Measurements from ENCODE around the gene ANKRD33B.
"Not testable (repeated sequence)": the region's sequence is repeated elsewhere in the genome, so short reads cannot be mapped to it uniquely, and the experiment has no call there.

ANKRD33B gene

DNA sequence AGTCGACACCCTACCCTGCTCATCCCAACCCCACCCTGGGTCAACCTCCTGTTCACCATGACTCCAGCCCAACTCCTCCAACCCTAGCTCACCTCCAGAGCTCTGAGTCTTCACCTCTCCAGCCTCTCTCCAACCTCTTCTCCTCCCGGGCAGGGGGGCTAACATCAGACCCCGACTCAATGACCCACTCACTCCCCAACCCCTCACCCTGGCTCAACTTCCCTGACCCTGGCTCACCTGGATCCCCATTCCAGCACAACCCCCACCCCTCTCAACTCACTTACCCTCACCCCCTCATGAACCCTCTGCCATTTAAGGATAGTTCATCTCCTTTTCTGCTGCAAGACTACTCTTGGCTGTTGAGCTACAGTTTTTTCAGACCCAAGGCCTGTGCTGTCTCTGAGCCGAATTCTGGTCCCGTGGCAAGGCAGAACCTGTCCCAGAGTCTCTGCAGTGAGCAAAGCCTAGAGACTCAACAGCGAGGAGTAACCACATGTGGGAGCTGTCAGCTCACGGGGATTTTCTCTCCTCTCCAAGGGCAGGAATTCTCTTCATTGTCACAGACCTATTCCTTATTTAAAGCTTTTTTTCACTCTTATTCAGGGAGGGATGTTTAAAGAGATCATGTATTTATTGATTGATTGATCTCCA lies 29.8 kb downstream of the ANKRD33B start:
- DNase-seq (ENCODE audit: low read depth, low spot score) = no peak

DNA sequence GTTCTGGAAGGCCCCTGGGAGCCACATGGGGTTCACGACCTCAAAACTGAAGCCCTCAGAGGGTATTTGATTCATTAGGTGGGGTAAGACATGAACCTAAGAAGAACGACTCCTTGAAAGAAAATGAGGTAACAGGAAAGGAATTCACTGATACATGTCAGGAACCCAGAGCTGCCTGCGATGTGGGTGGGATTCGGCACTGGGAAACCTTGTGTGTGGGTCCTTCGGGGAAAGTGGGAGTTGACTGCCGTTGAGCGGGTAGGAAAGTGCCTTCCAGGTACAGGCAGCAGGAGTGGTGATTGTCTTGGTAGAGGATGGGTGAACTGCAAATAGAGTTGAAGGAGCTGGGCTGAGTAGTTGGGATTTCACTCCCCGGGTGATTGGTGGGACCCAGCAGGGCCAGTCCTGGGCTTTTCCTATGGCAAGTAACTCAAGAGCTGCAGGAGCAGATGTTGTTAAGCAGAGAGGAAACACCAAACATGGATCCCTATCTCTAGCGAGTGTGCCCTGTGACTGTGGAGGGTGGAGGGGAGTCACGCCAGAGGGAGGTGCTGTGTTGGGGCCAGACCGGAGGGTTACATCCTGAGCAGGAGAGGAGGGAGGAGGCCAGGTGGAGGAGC lies 30.8 kb downstream of the ANKRD33B start:
- peak; percentile 40 for DNase-seq (ENCODE audit: low read depth, low spot score)

DNA sequence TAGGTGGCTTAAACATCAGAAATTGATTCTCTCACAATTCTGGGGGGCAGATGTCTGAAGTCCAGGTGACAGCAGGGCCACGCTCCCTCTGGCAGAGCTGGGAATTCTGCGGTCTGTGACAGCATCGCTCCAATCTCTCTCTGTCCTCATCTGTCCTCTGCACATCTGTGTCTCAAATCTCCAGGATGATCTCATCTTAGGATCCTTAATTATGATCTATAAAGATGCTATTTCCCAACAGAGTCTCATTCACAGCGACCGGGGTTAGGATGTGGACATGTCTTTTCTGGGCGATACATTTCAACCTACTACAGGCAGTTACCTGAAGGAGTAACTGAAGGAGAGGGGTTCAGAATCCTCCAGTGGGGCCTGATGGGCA lies 31.4 kb downstream of the ANKRD33B start:
- no peak for DNase-seq (ENCODE audit: low read depth, low spot score)

DNA sequence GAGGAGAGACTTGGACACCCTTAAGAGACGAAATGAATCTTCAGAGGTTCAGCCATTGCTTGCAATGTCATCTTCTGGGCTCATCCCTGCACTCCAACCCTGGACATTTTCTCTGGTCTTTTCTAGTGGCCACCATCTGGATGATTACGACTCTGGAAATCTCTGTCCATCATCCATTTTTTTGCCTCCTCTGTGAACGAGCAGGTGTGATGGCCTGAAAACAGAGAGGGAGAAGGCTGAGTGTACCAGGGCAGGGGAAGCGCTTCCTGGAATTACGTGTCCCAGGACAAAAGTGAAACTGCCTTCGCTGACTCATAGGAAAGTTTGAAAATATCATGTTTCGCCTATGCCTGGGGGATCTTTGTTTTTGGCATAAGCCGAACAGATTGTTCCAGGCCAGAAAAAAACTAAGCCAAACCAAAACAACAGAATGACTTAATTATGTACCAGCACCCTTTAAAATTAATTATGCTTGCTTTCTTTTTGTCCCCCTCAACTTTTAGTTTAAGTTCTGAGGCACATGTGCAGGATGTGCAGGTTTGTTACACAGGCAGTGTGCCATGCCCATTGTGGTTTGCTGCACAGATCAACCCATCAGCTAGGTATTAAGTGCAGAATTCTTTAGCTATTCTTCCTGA lies 31.9 kb downstream of the ANKRD33B start:
- no peak for DNase-seq (ENCODE audit: low read depth, low spot score)

GRCh38 chr5:10596310-10596703 lies 32.4 kb downstream of the ANKRD33B start:
- no peak for DNase-seq (ENCODE audit: low read depth, low spot score)

DNA sequence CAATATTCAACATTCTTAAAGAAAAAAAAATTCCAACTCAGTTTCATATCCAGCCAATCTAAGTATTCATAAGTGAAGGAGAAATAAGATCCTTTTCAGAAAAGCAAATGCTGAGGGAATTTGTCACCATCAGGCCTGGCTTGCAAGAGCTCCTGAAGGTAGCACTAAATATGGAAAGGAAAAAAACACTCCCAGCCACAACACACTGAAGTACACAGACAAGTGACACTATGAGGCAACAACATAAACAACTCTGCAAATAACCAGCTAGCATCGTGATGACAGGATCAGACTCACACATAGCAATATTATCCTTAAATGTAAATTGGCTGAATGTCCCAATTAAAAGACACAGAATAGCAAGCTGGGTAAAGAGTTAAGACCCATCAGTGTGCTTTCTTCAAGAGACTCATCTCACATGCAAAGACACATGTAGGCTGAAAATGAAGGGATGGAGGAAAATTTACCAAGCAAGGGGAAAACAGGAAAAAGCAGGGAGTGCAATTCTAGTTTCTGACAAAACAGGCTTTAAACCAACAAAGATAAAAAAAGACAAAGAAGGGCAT lies 33.1 kb downstream of the ANKRD33B start:
- DNase-seq (ENCODE audit: low read depth, low spot score) = no peak

DNA sequence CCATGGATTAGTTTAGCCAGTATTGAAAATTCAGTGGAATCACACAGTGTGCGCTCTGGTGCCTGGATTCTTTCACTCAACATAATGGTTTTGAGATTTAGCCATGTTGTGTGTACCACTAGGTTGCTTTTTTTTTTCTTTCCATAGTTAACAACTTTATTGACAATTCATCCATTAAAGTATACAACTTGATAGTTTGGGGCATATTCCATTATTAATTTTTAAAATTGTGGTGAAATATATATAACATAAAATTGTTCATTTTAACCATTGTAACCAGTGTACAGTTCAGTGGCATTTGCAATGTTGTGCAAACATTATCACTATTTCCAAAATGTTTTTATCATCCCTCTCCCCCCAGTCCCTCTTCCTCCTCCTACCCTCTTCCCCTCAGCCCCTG lies 35.2 kb downstream of the ANKRD33B start:
- no peak for DNase-seq (ENCODE audit: low read depth, low spot score)

GRCh38 chr5:10599862-10600284 lies 36.0 kb downstream of the ANKRD33B start:
- DNase-seq (ENCODE audit: low read depth, low spot score) = no peak

DNA sequence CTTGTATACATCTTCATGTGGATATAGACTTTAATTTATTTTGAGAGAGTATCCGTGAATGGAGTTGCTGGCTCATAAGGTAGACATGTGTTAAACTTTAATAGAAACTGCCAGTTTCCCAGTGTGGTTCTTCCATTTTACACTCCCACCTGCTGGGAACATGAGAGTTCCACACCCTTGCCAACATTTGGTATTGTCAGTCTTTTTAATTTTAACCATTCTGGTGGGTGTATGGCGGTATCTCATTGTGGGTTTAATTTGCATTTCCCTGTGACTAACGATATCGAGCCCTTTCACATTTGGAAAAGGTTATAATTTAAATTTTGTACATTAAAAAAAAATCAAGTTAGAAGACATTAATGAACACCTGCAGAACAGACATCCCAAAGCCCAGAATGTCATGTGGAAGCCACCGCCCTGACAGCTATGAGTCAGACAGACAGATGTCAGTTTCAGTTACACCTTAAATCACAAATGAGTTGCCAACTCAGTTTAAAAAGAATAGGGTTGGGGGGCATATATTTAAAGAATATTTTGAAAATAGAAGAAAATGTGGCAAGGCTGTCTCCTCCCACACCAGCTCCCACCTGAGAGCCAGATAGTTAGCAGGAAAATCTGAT lies 36.9 kb downstream of the ANKRD33B start:
- DNase-seq (ENCODE audit: low read depth, low spot score) = no peak

DNA sequence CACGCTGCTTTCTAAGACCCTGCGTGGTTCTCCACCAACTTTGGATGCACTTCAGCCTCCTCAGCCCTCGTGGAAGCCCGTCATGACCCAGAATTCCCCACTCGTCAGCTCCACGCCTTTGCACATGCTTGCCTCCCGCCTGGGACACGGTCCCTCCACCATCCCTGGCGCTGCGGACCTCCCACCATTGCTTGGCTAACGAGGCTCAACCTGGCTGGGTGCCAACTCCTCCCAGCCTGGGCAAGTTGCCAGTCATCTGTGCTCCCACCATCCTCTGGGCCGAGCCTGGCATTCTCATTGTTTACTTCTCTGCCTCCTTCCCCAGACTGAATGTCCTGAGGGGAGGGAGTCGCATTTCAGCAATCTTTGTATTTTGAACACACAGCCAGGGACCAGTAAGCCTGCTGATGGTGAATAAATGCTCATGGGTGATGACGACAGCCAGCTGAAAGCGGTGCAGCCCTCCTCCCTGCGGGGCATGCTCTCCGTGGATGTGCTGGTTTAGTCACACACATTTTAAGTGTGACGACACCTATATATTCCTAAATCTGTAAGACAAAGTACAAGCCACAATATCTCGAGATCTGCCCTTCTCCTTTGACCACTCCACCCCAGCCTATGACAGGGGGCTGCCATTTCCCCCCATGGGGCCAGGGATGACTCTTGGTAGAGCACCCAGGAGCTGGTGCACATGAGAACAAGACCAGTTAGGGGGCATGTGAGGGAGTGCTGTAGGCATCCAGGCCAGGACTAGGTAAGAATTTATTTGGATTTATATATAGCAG lies 37.6 kb downstream of the ANKRD33B start:
- peak; percentile 40 for DNase-seq (ENCODE audit: low read depth, low spot score)

DNA sequence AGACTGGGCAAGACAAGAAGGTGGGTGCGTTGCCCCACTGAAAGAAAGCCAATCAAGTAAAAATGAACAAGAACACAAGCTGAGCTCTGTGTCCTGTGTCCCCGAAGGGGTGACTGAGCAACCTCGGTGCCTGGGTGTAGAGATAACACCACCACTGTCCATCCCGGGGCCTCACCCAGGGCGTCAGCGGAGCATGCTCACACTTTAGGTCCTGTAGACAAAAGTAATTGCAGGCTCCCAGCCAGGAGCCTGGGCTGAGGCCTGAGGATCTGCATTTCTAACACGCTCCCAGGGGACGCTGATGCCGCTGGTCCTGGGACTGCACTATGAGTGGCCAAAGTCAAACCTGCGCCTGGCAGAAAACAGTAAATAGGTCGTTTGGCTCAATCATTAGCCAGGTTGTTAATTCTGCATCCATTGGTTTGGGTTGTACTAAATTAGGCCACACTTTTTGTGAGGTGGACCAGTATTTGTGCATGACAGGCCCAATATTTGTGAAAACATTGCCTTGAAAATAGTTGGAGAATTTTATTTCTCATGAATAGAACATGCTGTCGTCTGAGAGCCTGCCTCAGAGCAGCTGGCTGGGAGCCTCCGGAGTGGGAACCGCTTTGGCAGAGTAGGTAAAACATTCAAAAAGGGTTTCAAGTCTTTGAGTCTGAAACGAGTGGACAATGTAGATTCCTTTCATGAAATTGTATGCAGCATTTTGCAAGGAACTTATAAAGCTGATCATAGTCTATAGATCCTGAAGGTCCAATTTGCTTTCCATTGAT lies 38.3 kb downstream of the ANKRD33B start:
- no peak for DNase-seq (ENCODE audit: low read depth, low spot score)

DNA sequence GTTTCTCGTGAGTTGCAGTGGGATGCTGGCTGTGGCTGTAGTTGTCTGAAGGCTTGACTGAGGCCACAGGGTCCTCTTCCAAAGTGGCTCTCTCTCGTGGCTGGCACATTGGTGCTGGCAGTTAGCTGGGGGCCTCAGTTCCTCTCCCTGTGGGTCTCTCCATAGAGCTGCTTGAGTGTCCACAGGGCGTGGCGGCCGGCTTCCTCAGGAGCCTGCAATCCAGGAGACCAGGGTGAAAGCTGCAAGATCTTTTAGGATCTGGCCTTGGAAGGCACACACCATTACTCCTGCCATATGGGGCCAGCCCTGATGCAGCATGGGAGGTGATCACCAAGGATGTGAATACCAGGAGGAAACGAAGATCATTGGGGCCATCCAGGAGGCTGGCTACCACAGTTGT lies 41.1 kb downstream of the ANKRD33B start:
- DNase-seq (ENCODE audit: low read depth, low spot score) = no peak

DNA sequence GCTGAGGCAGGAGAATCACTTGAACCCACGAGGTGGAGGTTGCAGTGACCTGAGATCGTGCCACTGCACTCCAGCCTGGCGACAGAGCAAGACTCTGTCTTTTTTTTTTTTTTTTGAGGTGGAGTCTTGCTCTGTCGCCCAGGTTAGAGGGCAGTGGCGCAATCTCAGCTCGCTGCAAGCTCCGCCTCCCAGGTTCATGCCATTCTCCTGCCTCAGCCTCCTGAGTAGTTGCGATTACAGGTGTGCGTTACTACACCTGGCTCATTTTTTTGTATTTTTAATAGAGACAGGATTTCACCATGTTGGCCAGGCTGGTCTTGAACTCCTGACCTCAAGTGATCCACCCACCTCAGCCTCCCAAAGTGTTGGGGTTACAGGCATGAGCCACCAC lies 42.8 kb downstream of the ANKRD33B start:
- DNase-seq (ENCODE audit: low read depth, low spot score) = not testable (repeated sequence)

- DNase-seq (ENCODE audit: low read depth, low spot score) = peak; percentile 51
Observed at GRCh38 chr5:10607023-10607665, 43.3 kb downstream of the ANKRD33B start.

DNA sequence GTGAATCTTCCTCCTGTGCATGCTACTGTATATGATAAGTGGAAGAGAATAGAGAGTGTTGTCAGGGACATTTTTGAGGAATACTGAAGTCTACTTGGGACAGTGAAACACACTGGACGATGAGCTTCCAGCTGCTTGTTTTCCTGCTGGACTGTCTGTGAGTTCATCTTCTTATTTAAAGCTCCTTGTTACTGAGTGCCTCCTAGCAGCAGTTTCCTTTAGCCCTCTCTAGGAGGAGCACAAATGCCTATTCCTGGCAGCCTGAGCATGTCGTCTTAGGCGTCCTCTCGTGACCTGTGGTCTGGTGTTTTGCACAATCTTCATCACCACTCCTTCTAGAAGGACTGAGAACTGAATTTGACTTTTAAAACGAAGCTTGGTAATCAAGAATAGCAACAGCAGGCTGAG lies 43.8 kb downstream of the ANKRD33B start:
- DNase-seq (ENCODE audit: low read depth, low spot score) = no peak

DNA sequence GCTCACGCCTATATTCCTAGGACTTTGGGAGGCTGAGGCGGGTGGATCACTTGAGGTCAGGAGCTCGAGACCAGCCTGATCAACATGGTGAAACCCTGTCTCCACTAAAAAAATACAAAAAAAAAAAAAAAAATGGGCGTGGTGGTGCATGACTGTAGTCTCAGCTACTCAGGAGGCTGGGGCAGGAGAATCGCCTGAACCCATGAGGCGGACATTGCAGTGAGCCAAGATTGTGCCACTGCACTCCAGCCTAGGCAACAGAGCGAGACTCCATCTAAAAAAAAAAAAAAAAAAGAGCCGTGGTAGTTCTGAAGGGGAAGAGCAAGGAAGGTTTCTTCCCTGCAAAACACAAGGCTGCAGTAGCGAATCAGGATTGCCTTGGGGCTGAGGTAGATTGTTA lies 44.2 kb downstream of the ANKRD33B start:
- DNase-seq (ENCODE audit: low read depth, low spot score) = not testable (repeated sequence)

DNA sequence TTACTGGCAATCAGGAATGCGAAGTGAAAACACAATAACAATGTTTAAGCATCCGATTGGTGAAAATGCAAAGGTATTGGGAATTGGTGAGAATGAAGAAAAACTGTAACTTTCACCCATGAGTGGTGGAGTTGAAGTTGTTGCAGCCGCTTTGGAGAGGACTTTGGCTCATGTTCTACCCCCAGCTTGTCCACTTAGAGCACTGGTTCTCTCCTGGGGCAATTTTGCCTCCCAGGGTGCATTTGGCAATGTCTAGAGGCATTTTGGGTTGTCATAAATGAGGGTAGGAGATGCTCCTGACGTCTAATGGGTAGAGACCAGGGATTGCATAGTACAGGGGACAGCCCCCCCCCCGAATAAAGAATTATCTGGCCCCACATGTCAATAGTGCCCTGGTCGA lies 46.2 kb downstream of the ANKRD33B start:
- DNase-seq (ENCODE audit: low read depth, low spot score) = no peak

DNA sequence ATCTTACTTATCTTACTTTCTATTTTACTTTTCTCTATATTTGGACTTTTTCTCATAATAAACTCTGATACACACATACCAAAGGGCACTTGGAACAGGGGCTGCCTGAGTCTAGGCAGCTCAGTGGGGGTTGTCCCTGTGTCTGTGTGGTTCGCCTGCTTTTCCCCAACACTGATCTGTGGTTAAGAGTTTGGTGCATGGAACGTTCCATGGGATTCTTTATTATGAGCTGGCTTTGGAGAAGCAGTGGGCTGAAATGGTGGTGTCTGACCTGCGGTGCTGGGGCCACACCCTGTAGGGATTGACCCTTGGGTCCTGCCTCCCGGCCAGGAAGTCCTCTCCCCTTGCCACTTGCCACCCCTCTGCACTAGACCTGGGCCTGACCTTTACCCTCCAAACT lies 47.4 kb downstream of the ANKRD33B start:
- DNase-seq (ENCODE audit: low read depth, low spot score) = no peak

- no peak for DNase-seq (ENCODE audit: low read depth, low spot score)
Observed at GRCh38 chr5:10612251-10612650, 48.4 kb downstream of the ANKRD33B start.

DNA sequence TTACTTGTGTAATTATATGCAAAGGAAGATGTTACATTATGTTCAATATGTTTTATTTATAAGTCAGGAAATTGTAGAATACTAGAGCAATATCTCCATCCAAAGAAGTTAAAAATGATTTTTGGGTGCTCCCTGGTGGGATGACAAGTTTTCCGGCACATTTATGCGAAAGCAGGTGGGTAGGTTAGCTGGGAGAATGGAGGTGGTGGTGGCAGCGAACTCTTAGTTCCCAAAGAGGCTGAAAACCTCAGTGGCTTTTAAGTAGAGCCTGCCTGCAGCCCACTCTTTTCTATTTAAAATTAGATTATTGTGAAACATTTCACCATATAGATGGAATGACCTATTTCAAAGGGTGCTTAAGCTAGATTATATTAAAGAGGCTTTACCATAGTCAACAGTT lies 51.8 kb downstream of the ANKRD33B start:
- no peak for DNase-seq (ENCODE audit: low read depth, low spot score)
